ENCODE measurements around the gene FAHD1.

Gene FAHD1

GRCh38 chr16:1876468-1876867, 49.5 kb downstream of the FAHD1 start:
- no peak for TF ChIP-seq CTCF (IDR thresholded peaks at IDR 0.05; ENCODE audit: insufficient read depth, low read depth, low read length, missing control alignments)
- peak; percentile 82 for DNase-seq (ENCODE audit: low read depth)
- no peak overlapping the region for H3K4me3 ChIP-seq (ENCODE audit: low read depth, low read length)

GRCh38 chr16:1877089-1877488, 50.1 kb downstream of the FAHD1 start:
- no peak for TF ChIP-seq CTCF (IDR thresholded peaks at IDR 0.05; ENCODE audit: insufficient read depth, low read depth, low read length, missing control alignments)
- no peak for DNase-seq (ENCODE audit: low read depth)
- H3K4me3 ChIP-seq (ENCODE audit: low read depth, low read length): no peak overlapping the region

GRCh38 chr16:1877804-1878203, 50.8 kb downstream of the FAHD1 start:
- H3K4me3 ChIP-seq (ENCODE audit: low read depth, low read length): no peak overlapping the region
- no peak for DNase-seq (ENCODE audit: low read depth)

GRCh38 chr16:1878256-1878655, 51.2 kb downstream of the FAHD1 start:
- no peak overlapping the region for H3K4me3 ChIP-seq (ENCODE audit: low read depth, low read length)
- no peak for DNase-seq (ENCODE audit: low read depth)
- no peak for TF ChIP-seq CTCF (IDR thresholded peaks at IDR 0.05; ENCODE audit: insufficient read depth, low read depth, low read length, missing control alignments)

More at GRCh38 chr16:1877804-1878203, 50.8 kb downstream of the FAHD1 start:
- TF ChIP-seq CTCF (IDR thresholded peaks at IDR 0.05; ENCODE audit: insufficient read depth, low read depth, low read length, missing control alignments): no peak

Data from GM12865 (cell line).